ENCODE data around the gene CCDC201.
"Not testable (repeated sequence)": the region's sequence is repeated elsewhere in the genome, so short reads cannot be mapped to it uniquely, and the experiment has no call there.

Gene CCDC201

DNA sequence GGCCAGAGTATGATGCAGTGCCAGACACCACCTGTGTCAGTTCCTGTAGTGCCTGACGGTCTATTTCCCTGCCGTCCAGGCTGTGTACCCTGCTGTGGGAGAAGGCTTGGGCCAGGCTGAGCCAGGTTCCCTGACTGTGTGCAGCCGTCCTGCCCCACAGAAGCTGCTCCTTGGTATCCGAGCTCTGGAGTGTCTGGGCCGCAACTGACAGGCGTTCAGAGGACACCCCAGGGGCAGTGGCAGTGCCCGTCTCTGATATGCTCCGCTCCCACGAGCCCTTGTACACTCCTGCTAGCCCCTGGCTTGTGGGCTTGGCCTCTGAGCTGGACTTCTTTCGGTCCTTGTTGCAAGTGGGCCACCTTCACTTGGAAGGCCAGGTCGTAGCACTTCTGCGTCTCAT lies 55.0 kb downstream of the CCDC201 start:
- DNase-seq (ENCODE audit: low read depth): not testable (repeated sequence)

DNA sequence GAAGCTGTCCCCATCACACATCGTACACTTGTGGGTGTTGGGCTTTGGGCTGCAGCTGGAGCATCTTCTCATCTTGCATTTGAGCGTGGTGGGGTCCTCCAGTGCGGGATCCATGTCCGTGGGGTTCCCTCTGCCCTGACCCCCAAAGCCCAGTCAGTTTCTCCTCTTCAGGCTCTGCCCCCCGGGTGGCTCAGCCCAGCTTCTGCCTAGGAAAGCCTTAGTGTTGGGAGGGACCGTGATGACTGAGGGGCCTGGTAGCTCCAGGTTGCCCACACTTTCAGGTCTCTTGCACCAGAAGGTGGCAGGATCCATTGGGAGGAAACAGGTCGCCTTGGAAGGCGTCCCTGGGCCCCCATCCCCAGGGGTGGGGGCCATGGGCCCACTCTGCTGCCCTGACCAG lies 55.9 kb downstream of the CCDC201 start:
- not testable (repeated sequence) for DNase-seq (ENCODE audit: low read depth)

DNA sequence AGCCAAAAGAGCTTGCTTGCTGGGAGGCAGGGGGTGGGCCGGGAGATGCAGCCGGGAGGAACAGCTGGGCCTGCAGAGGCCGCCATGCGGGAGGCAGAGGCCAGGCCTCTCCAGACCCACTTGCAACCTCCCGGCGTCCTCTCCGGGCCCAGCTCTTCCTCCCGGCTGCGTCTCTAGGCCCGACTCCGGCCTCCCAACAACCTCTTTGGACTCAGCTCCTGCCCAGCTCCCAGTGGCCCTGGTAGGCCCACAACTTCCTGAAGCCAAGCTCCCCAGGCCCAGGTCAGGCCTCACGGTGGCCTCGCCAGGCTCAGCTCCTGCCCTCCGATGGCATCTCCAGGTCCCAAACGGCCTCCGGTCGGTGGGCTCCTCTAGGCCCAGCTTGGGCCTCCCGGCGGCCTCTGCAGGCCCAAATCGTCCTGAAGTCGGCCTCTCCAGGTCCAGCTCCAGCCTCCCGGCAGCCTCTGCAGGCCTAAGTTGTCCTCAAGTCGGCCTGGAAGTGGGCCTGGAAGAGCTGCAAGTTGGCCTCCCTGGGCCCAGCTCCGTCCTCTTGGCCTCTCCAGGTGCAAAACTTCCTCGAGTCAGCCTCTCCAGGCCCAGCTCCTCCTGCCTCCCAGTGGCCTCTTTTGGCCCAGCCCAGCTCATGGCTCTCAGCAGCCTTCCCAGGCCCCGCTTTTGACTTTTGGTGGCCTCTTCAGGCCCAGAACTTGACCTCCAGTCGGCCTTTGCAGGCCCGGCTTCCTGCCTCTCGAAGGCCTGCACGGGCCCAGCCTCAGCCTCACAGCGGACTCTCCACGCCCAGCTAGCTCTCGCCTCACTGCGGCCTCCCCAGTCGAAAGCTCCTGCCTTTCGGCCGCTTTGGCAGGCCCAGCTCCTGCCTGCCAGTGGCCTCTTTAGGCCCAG lies 58.4 kb downstream of the CCDC201 start:
- not testable (repeated sequence) for DNase-seq (ENCODE audit: low read depth)

DNA sequence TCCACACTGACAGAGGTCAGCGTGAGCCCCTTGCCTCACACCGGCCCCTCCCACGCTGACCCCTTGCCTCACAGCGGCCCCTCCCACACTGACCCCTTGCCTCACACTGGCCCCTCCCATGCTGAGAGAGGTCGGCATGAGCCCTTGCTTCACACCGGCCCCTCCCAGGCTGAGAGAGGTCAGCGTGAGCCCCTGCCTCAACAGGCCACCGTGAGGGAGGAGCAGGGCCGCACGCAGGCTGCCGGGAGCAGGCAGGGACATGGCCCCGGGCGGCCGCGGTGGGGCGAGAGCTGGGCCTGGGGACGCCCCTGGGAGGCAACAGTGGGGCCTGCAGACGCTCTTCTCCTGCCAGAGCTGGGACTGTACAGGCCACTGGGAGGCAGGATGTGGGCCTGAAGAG lies 59.1 kb downstream of the CCDC201 start:
- DNase-seq (ENCODE audit: low read depth): not testable (repeated sequence)

DNA sequence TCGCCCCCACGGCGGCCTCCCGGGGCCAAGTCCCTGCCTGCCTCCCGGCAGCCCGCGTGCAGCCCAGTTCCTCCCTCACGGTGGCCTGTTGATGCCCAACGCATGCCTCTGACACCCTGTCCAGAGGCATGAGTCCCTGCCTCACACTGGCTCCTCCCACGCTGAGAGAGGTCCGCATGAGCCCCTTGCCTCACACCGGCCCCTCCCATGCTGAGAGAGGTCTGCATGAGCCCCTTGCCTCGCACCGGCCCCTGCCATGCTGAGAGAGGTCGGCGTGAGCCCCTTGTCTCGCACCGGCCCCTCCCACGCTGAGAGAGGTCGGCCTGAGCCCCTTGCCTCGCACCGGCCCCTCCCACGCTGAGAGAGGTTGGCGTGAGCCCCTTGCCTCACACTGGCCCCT lies 59.9 kb downstream of the CCDC201 start:
- no peak for DNase-seq (ENCODE audit: low read depth)

DNA sequence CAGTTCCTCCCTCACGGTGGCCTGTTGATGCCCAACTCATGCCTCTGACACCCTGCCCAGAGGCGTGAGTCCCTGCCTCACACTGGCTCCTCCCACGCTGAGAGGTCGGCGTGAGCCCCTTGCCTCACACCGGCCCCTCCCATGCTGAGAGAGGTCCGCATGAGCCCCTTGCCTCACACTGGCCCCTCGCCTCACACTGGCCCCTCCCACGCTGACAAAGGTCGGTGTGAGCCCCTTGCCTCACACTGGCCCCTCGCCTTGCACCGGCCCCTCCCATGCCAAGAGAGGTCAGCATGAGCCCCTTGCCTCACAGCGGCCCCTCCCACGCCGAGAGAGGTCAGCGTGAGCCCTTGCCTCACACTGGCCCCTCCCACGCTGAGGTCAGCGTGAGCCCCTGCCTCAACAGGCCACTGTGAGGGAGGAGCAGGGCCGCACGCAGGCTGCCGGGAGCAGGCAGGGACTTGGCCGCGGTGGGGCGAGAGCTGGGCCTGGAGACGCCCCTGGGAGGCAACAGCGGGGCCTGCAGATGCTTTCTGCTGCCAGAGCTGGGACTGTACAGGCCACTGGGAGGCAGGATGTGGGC lies 61.1 kb downstream of the CCDC201 start:
- DNase-seq (ENCODE audit: low read depth): not testable (repeated sequence)

DNA sequence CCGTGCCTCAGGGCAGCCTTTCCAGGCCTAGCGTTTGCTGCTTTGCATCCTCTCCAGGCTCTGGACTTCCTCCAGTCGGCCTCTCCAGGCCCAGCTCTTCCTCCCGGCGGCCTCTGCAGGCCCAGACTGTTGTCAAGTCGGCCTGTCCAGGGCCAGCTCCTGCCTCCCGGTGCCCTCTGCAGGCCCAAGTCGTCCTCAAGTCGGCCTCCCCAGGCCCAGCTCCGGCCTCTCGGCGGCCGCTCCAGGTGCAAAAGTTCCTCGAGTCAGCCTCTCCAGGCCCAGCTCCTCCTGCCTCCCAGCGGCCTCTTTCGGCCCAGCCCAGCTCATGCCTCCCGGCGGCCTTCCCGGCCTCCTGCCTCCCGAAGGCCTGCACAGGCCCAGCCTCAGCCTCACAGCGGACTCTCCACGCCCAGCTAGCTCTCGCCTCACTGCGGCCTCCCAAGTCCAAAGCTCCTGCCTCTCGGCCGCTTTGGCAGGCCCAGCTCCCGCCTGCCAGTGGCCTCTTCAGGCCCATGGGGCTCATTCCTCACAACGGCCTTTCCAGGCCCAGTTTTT lies 62.4 kb downstream of the CCDC201 start:
- not testable (repeated sequence) for DNase-seq (ENCODE audit: low read depth)

All from stimulated activated CD4-positive, alpha-beta T cell treated with anti-CD3 and anti-CD28 coated beads, Interleukin-2, amount 100 ng/mL, for 4 hours (primary cell).